Measurements from ENCODE around the gene SHB. TPM values are rescaled to one million over a fixed set of nuclear protein-coding genes. Genes with fewer than 3 reads are reported as not detected.

Gene SHB
- total and polyA plus RNA-seq, 2 donors (not counting 3 experiments of a cell fraction or from before 2014, with no cell fraction given) = 13.4 to 24.9 TPM

DNA sequence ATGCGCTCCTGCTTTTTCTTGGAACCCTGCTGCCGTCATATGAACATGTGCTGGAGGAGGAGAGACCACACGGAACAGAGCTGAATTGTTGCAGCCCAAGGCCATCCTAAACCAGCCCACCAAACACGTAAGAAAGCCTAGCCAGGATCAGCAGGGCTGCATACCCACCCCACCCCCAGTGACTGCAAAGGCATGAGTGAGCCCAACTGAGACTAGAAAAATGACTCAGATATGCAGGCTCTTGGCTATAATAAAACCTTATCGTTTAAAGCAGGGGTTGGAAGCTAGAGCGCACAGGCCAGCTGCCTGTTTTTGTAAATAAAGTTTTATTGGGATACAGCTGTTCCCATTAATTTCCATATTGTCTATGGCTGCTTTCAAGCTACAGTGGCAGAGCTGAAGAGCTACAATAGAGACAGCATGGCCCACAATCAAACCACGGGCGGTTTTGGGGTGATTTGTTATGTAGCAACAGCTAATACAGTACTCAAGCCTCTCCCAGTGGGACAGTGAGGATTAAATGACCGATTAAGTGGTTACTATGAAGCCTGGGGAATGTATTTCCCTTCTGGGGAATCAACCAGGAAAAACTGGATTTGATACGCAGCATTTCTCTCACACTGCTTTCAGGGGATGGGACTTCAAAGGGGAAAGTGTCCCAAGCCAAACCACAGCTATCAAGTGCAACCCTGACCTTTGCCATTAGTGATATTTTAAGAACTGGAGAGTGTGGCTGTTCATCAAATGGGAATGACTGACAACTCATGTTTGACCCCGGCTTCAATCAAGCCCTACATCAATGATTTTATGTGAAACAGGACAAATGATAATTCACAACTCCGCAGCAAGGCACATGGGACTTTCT is 6.3 kb downstream of the SHB start:
- FAIRE-seq = no peak
- H3K9me3 ChIP-seq (replicated peaks; ENCODE audit: control insufficient read depth, insufficient read depth, low read length) = no peaks in the 10 kb centered on the region
- CTCF ChIA-PET = interaction anchor here (0.7 to 2.2 kb wide), 6 partner anchors 19 to 149 kb away, joined by 3 to 13 read pairs (median 3); no protein-coding TSS in a partner anchor
- H3K27me3 ChIP-seq (ENCODE audit: control insufficient read depth in 2 of 2, insufficient read depth in 2 of 2, low read length in 2 of 2) = no peaks in the 10 kb centered on the region
- no peaks in the 10 kb centered on the region for H4K20me1 ChIP-seq (replicated peaks; ENCODE audit: control insufficient read depth, extremely low read depth, insufficient read depth, low read length)
- H3K27ac ChIP-seq (ENCODE audit: insufficient read depth, low read depth, low read length) = no peak overlapping the region
- TF ChIP-seq FOS (IDR thresholded peaks at IDR 0.05; ENCODE audit: borderline replicate concordance, insufficient read depth, low read length) (no peak), MYC (IDR thresholded peaks at IDR 0.05; ENCODE audit: low read depth, low read length) (no peak), POLR2A (IDR thresholded peaks at IDR 0.05; ENCODE audit: low read depth, low read length) (no peak), POLR2AphosphoS5 (IDR thresholded peaks at IDR 0.05; ENCODE audit: insufficient read depth, low read depth, low read length) (no peak), JUN (IDR thresholded peaks at IDR 0.05; ENCODE audit: borderline replicate concordance, insufficient read depth, insufficient read length, low read depth) (no peak), EZH2 (IDR thresholded peaks at IDR 0.05; ENCODE audit: borderline replicate concordance, low read depth, low read length, severe bottlenecking) (no peak), GATA2 (IDR thresholded peaks at IDR 0.05; ENCODE audit: insufficient read depth, insufficient read length, low read depth, low read length) (no peak)
- TF ChIP-seq, protein P1, sequence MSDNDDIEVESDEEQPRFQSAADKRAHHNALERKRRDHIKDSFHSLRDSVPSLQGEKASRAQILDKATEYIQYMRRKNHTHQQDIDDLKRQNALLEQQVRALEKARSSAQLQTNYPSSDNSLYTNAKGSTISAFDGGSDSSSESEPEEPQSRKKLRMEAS (IDR thresholded peaks at IDR 0.05; ENCODE audit: insufficient read depth, insufficient read length) = no peak
- TF ChIP-seq, protein P2, sequence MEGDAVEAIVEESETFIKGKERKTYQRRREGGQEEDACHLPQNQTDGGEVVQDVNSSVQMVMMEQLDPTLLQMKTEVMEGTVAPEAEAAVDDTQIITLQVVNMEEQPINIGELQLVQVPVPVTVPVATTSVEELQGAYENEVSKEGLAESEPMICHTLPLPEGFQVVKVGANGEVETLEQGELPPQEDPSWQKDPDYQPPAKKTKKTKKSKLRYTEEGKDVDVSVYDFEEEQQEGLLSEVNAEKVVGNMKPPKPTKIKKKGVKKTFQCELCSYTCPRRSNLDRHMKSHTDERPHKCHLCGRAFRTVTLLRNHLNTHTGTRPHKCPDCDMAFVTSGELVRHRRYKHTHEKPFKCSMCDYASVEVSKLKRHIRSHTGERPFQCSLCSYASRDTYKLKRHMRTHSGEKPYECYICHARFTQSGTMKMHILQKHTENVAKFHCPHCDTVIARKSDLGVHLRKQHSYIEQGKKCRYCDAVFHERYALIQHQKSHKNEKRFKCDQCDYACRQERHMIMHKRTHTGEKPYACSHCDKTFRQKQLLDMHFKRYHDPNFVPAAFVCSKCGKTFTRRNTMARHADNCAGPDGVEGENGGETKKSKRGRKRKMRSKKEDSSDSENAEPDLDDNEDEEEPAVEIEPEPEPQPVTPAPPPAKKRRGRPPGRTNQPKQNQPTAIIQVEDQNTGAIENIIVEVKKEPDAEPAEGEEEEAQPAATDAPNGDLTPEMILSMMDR (IDR thresholded peaks at IDR 0.05; ENCODE audit: extremely low read depth in 1 of 2, insufficient read depth in 1 of 2, low read depth in 1 of 2, low read length in 2 of 2) = no peak
- POLR2A ChIA-PET = interaction anchor here (1.1 kb wide), 1 partner anchor 133 kb away, joined by 5 read pairs; no protein-coding TSS in a partner anchor
- H3K9me1 ChIP-seq (replicated peaks; ENCODE audit: control insufficient read depth, extremely low read depth, insufficient read depth, low read length) = no peaks in the 10 kb centered on the region
- no TSS peak for BruUV-seq (replicated peaks)
- H2AFZ ChIP-seq (ENCODE audit: low read depth, low read length) = no peak overlapping the region
- H3K9ac ChIP-seq (replicated peaks; ENCODE audit: extremely low read depth, insufficient read depth, low read length) = no peak overlapping the region
- intact Hi-C loops (cut with micrococcal nuclease) (no loop called here), dilution Hi-C loops (cut with MboI; ENCODE audit: extremely low pct_ligation_motif_present, low sequenced_read_pairs) (no loop called here)
- no peak for DNase-seq (ENCODE audit: low read depth, low spot score)
- H3K4me2 ChIP-seq (ENCODE audit: insufficient read depth, low read length) = no peak overlapping the region
- H3K36me3 ChIP-seq (ENCODE audit: control insufficient read depth in 2 of 2, extremely low read depth in 1 of 2, insufficient read depth in 2 of 2, low read length in 2 of 2) = no peaks in the 10 kb centered on the region
- no peak overlapping the region for H3K4me3 ChIP-seq (replicated peaks in 1 of 3; ENCODE audit: insufficient read depth in 1 of 3, low read depth in 1 of 3, low read length in 3 of 3)
- peaks cover 73% of the 10 kb centered on the region for H3K4me1 ChIP-seq (ENCODE audit: control insufficient read depth, extremely low read depth, insufficient read depth, low read length)
- H3K79me2 ChIP-seq (ENCODE audit: control insufficient read depth, insufficient read depth, low read length) = peaks cover 88% of the 10 kb centered on the region

Data from endothelial cell of umbilical vein (primary cell).